PC-3 (cell line): Measurements from ENCODE around the gene ATP11C. TPM values are rescaled to one million over a fixed set of nuclear protein-coding genes. Genes with fewer than 3 reads are reported as not detected.
"Not testable (repeated sequence)": the region's sequence is repeated elsewhere in the genome, so short reads cannot be mapped to it uniquely, and the experiment has no call there.

ENCODE experiments used
- ATAC-seq: fragments of 200-7000 bp; cut with Tn5 transposase; 2 replicates; pipeline ENCODE4 v1.9.1; 2020; ENCODE audit warnings: mild to moderate bottlenecking, moderate library complexity
- BruUV-seq: library from RNA; stranded (reverse); fragments of 400-500 nt; replicated peaks from 2 replicates; lab custom pipeline; 2021; lab: Mats Ljungman, UMichigan
- CTCF ChIA-PET: fragments of 300-600 bp; sonication (Branson Sonifier 250); formaldehyde crosslinking; loops from one replicate; lab custom pipeline; 2022; ENCODE audit warnings: antibody characterized with exemption; lab: Charles Lee
- POLR2A ChIA-PET: fragments of 300-600 bp; sonication (Branson Sonifier 250); formaldehyde crosslinking; loops from one replicate; lab custom pipeline; 2022; ENCODE audit warnings: antibody characterized with exemption; ENCODE audit not compliant: unreplicated experiment; lab: Charles Lee
- DNase-seq: peaks from one replicate; pipeline ENCODE4 v3.0.0-alpha.2; 2015
- H2AFZ ChIP-seq: fragments of 300-600 bp; sonication (generic); 2 replicates; pipeline ENCODE4 v1.6.0; 2016; ENCODE audit warnings: antibody characterized with exemption, low read length
- H3F3A ChIP-seq: fragments of 300-600 bp; sonication (generic); one replicate; pipeline ENCODE4 v1.6.0; 2017; ENCODE audit warnings: antibody characterized with exemption, low read length, control low read depth, mild to moderate bottlenecking; ENCODE audit not compliant: unreplicated experiment
- H3K27ac ChIP-seq: fragments of 300-600 bp; sonication (generic); 2 replicates; pipeline ENCODE4 v1.5.1; 2016; ENCODE audit warnings: mild to moderate bottlenecking, low read length
- H3K27me3 ChIP-seq: fragments of 300-600 bp; sonication (generic); 2 replicates; pipeline ENCODE4 v1.6.1; 2016; ENCODE audit warnings: low read length, mixed read lengths
- H3K36me3 ChIP-seq: fragments of 300-600 bp; sonication (generic); 2 replicates; pipeline ENCODE4 v1.6.1; 2016; ENCODE audit warnings: low read depth, mixed run types, low read length, mixed read lengths
- H3K4me1 ChIP-seq: fragments of 300-600 bp; sonication (generic); 2 replicates; pipeline ENCODE4 v1.5.1; 2016; ENCODE audit warnings: low read length; ENCODE audit not compliant: insufficient read depth
- H3K4me2 ChIP-seq: fragments of 300-600 bp; sonication (generic); 2 replicates; pipeline ENCODE4 v1.6.0; 2016; ENCODE audit warnings: low read length
- H3K4me3 ChIP-seq: fragments of 300-600 bp; sonication (generic); 2 replicates; pipeline ENCODE4 v1.5.1; 2016; ENCODE audit warnings: mild to moderate bottlenecking, low read length, mixed read lengths
- H3K79me2 ChIP-seq: fragments of 300-600 bp; sonication (generic); 2 replicates; pipeline ENCODE4 v1.6.1; 2017; ENCODE audit warnings: low read length, mixed read lengths
- H3K9ac ChIP-seq: fragments of 300-600 bp; sonication (generic); 2 replicates; pipeline ENCODE4 v1.6.0; 2016; ENCODE audit warnings: mild to moderate bottlenecking, low read length
- H3K9me2 ChIP-seq: fragments of 300-600 bp; sonication (generic); replicated peaks from 2 replicates; pipeline ENCODE4 v1.6.1; 2016; ENCODE audit warnings: mixed run types, low read length, mixed read lengths
- H3K9me3 ChIP-seq: fragments of 300-600 bp; sonication (generic); 2 replicates; pipeline ENCODE4 v1.6.1; 2016; ENCODE audit warnings: low read length, mixed read lengths
- H4K20me1 ChIP-seq: fragments of 300-600 bp; sonication (generic); 2 replicates; pipeline ENCODE4 v1.6.1; 2016; ENCODE audit warnings: low read length, mixed read lengths
- CTCF ChIP-seq: fragments of 300-600 bp; sonication (generic); conservative IDR thresholded peaks from 2 replicates; pipeline ENCODE4 v1.5.1; 2017; ENCODE audit warnings: antibody characterized with exemption, low read depth, mild to moderate bottlenecking, low read length
- EZH2 ChIP-seq: fragments of 300-600 bp; sonication (generic); IDR thresholded peaks from one replicate; pipeline ENCODE4 v1.6.1; 2017; ENCODE audit warnings: antibody characterized with exemption, mild to moderate bottlenecking, low read length; ENCODE audit not compliant: unreplicated experiment
- EZH2phosphoT487 ChIP-seq: fragments of 300-600 bp; sonication (generic); IDR thresholded peaks from 2 replicates; pipeline ENCODE4 v1.6.1; 2018; ENCODE audit warnings: mild to moderate bottlenecking, antibody characterized with exemption, low read length, borderline replicate concordance
- intact Hi-C: fragments of 100-400 bp; cut with micrococcal nuclease; formaldehyde crosslinking; loops from 2 replicates; pipeline ENCODE4 v1.9.0; 2023
- total RNA-seq: library from RNA; depleted of rRNA; stranded (reverse); fragments of >200 nt; gene quantifications from 2 replicates; pipeline ENCODE4 v1.2.3, GENCODE V29; 2014

The ATP11C gene
- total RNA-seq, 1 experiment from 2014 or later: 25.8 TPM

DNA sequence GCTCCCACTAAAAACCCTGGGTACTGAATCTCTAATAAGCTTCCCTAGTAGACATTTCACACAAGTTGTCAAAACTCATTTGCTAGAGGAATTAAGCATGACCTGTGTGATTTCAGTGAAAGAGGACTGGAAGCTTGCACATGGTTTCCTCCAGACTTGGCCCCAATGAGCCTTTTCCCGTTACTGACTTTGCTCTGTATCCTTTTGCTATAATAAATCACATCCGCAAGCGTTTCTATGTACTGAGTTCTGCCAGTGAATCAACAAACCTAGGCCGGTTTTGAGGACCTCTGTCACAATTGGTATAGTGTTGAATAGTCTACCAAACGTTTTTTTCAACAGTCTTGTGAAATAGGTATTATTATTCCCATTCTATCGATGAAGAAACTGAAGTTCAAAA, 8.2 kb downstream of the ATP11C start:
- Histone ChIP-seq H3K9ac (no peak overlapping the region), H2AFZ (no peak overlapping the region), H3K4me3 (no peak overlapping the region), H3K36me3 (no peaks in the 10 kb centered on the region), H3F3A (no peaks in the 10 kb centered on the region), H3K4me2 (no peak overlapping the region), H3K27me3 (no peaks in the 10 kb centered on the region), H3K27ac (no peak overlapping the region), H3K79me2 (peaks cover 62% of the 10 kb centered on the region), H3K9me2 (no peaks in the 10 kb centered on the region), H3K4me1 (peaks cover 6% of the 10 kb centered on the region), H3K9me3 (no peaks in the 10 kb centered on the region), H4K20me1 (no peaks in the 10 kb centered on the region)
- DNase-seq: no peak
- intact Hi-C loops: no loop called here
- TF ChIP-seq CTCF (no peak), EZH2 (no peak), EZH2phosphoT487 (no peak)
- no TSS peak for BruUV-seq
- no peak for ATAC-seq
- ChIA-PET POLR2A (no interaction called here), CTCF (no interaction called here)

DNA sequence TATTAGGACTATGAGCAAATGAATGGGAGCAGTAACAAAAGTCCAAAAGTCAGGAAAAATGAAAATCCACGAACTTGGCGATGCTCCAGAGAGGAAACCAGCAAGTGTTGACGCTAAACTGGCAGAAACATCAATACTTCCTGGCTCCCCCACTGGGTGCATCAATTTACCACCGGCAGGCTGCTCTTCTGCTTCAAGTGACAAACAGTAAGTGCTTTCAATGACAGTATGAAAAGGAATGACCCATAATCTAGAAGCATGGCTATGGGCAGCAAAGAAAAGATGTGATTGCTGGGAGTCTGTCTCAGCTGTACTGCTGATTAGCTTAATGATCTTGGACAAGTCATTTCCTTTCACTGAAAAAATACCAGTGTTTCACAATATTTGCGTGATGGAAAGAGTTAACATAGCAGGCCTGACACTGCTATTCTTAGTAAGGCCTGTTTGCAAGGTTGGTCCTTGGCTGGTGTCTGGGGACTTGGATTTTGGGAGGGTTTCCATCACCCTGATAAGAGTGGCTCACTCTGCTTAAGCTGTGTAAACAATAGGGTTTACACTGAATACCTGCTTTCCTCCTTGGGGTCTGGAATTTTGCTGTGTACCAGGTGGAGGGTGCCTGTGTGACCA, 8.7 kb downstream of the ATP11C start:
- H3K36me3 ChIP-seq: no peaks in the 10 kb centered on the region
- peaks cover under 1% of the 10 kb centered on the region; the same call in 1 of the 2 replicates for H3K4me1 ChIP-seq
- intact Hi-C loops: no loop called here
- H3K9me3 ChIP-seq: no peaks in the 10 kb centered on the region
- POLR2A ChIA-PET: no interaction called here
- no peaks in the 10 kb centered on the region for H3K9me2 ChIP-seq
- TF ChIP-seq EZH2 (no peak), CTCF (no peak), EZH2phosphoT487 (no peak)
- H3K79me2 ChIP-seq: peaks cover 56% of the 10 kb centered on the region
- H3K27ac ChIP-seq: no peak overlapping the region
- ATAC-seq (no peak), DNase-seq (no peak)
- no peak overlapping the region for H3K4me3 ChIP-seq
- no peaks in the 10 kb centered on the region for H3K27me3 ChIP-seq
- H3K4me2 ChIP-seq: no peak overlapping the region
- H3F3A ChIP-seq: no peaks in the 10 kb centered on the region
- no peak overlapping the region for H3K9ac ChIP-seq
- H4K20me1 ChIP-seq: no peaks in the 10 kb centered on the region
- CTCF ChIA-PET: no interaction called here
- no TSS peak for BruUV-seq
- H2AFZ ChIP-seq: no peak overlapping the region

DNA sequence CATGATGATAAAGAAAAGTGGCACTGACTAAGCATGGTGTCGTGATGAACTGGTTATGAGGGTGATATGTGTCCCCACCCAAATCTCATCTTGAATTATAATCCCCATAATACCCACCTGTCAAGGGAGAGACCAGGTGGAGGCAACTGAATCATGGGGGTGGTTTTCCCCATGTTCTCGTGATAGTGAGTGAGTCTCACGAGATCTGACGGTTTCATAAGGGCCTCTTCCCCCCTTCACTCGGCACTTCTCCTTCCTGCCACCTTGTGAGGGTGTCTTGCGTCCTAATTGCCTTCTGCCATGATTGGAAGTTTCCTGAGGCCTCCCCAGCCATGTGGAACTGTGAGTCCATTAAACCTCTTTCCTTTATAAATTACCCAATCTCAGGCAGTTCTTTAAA, 11.7 kb downstream of the ATP11C start:
- H3K27ac ChIP-seq, BruUV-seq, H3K36me3 ChIP-seq, H4K20me1 ChIP-seq, H3K9me3 ChIP-seq, H3K27me3 ChIP-seq, H3K4me3 ChIP-seq, DNase-seq, H3K4me1 ChIP-seq, H3F3A ChIP-seq, CTCF ChIA-PET, H3K9ac ChIP-seq, H2AFZ ChIP-seq, H3K4me2 ChIP-seq, POLR2A ChIA-PET, ATAC-seq, intact Hi-C loops, H3K9me2 ChIP-seq: not testable (repeated sequence)
- H3K79me2 ChIP-seq: peaks cover 29% of the 10 kb centered on the region
